Measurements from ENCODE around the gene FMN1. TPM values are rescaled to one million over a fixed set of nuclear protein-coding genes. Genes with fewer than 3 reads are reported as not detected.

The FMN1 gene
- total and polyA plus RNA-seq, 10 of the 15 experiments (the other 5 are each of a cell fraction or from before 2014, with no cell fraction given): 0.05 to 0.16 (median 0.08) TPM; not detected in 4

DNA sequence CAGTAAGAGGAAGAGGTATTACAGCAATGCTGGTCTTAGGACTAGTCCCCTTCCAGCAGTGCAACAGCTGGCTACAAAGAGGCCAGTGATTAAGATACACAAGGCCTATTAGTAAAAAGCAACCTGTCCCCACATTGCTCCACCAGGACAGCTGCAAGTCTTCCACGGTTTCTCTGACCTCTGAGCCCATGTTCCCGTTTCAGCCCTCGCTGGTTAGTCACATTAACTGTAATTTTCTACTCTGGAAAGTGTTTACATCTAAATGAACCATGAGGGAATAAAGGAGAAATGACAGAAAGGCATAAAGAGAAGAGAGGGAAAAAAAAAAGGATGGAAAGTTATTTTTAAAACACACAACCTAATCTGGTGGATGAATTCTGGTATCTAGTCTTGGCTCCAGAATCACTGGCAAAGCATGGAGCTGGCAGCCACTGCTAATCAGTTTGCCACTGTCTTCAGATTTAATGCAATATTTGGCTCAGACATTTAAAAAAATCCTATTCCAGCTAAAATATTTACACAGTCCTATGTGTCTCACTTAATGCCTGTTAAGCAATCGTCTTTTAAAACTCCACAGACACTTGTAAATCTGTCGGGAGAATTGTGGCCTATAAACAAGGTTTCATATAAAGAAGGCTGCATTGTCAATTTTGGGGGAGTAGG lies 321.8 kb downstream of the FMN1 start:
- RAD21 ChIA-PET (ENCODE audit: unreplicated experiment): interaction anchor here (1.4 kb wide), 1 partner anchor 27 kb away, joined by 3 read pairs; no protein-coding TSS in a partner anchor
- TF ChIP-seq NR2C2 (IDR thresholded peaks at IDR 0.05; ENCODE audit: borderline replicate concordance, control insufficient read depth, insufficient read length, low read depth) (no peak), ESRRA (IDR thresholded peaks at IDR 0.05; ENCODE audit: low read length) (no peak), ZNF384 (IDR thresholded peaks at IDR 0.05; ENCODE audit: borderline replicate concordance, low read depth, low read length) (no peak), KLF5 (IDR thresholded peaks at IDR 0.05; ENCODE audit: partially characterized antibody) (no peak), IRF4 (IDR thresholded peaks at IDR 0.05; ENCODE audit: low read depth, low read length) (no peak), EED (IDR thresholded peaks at IDR 0.05; ENCODE audit: low read depth) (no peak)
- TF ChIP-seq, protein P1, sequence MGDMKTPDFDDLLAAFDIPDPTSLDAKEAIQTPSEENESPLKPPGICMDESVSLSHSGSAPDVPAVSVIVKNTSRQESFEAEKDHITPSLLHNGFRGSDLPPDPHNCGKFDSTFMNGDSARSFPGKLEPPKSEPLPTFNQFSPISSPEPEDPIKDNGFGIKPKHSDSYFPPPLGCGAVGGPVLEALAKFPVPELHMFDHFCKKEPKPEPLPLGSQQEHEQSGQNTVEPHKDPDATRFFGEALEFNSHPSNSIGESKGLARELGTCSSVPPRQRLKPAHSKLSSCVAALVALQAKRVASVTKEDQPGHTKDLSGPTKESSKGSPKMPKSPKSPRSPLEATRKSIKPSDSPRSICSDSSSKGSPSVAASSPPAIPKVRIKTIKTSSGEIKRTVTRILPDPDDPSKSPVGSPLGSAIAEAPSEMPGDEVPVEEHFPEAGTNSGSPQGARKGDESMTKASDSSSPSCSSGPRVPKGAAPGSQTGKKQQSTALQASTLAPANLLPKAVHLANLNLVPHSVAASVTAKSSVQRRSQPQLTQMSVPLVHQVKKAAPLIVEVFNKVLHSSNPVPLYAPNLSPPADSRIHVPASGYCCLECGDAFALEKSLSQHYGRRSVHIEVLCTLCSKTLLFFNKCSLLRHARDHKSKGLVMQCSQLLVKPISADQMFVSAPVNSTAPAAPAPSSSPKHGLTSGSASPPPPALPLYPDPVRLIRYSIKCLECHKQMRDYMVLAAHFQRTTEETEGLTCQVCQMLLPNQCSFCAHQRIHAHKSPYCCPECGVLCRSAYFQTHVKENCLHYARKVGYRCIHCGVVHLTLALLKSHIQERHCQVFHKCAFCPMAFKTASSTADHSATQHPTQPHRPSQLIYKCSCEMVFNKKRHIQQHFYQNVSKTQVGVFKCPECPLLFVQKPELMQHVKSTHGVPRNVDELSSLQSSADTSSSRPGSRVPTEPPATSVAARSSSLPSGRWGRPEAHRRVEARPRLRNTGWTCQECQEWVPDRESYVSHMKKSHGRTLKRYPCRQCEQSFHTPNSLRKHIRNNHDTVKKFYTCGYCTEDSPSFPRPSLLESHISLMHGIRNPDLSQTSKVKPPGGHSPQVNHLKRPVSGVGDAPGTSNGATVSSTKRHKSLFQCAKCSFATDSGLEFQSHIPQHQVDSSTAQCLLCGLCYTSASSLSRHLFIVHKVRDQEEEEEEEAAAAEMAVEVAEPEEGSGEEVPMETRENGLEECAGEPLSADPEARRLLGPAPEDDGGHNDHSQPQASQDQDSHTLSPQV (IDR thresholded peaks at IDR 0.05): no peak
- TF ChIP-seq, protein P2, sequence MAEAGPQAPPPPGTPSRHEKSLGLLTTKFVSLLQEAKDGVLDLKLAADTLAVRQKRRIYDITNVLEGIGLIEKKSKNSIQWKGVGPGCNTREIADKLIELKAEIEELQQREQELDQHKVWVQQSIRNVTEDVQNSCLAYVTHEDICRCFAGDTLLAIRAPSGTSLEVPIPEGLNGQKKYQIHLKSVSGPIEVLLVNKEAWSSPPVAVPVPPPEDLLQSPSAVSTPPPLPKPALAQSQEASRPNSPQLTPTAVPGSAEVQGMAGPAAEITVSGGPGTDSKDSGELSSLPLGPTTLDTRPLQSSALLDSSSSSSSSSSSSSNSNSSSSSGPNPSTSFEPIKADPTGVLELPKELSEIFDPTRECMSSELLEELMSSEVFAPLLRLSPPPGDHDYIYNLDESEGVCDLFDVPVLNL (IDR thresholded peaks at IDR 0.05; ENCODE audit: low read depth, low read length): no peak
- TF ChIP-seq, protein P3, sequence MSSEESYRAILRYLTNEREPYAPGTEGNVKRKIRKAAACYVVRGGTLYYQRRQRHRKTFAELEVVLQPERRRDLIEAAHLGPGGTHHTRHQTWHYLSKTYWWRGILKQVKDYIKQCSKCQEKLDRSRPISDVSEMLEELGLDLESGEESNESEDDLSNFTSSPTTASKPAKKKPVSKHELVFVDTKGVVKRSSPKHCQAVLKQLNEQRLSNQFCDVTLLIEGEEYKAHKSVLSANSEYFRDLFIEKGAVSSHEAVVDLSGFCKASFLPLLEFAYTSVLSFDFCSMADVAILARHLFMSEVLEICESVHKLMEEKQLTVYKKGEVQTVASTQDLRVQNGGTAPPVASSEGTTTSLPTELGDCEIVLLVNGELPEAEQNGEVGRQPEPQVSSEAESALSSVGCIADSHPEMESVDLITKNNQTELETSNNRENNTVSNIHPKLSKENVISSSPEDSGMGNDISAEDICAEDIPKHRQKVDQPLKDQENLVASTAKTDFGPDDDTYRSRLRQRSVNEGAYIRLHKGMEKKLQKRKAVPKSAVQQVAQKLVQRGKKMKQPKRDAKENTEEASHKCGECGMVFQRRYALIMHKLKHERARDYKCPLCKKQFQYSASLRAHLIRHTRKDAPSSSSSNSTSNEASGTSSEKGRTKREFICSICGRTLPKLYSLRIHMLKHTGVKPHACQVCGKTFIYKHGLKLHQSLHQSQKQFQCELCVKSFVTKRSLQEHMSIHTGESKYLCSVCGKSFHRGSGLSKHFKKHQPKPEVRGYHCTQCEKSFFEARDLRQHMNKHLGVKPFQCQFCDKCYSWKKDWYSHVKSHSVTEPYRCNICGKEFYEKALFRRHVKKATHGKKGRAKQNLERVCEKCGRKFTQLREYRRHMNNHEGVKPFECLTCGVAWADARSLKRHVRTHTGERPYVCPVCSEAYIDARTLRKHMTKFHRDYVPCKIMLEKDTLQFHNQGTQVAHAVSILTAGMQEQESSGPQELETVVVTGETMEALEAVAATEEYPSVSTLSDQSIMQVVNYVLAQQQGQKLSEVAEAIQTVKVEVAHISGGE (CRISPR knock-in tag; IDR thresholded peaks at IDR 0.05): no peak
- TF ChIP-seq, protein P4, sequence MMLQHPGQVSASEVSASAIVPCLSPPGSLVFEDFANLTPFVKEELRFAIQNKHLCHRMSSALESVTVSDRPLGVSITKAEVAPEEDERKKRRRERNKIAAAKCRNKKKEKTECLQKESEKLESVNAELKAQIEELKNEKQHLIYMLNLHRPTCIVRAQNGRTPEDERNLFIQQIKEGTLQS (IDR thresholded peaks at IDR 0.05; ENCODE audit: borderline replicate concordance, extremely low read depth, low read depth, low read length): no peak
- H3K4me2 ChIP-seq (ENCODE audit: control insufficient read depth, insufficient read depth): no peak overlapping the region
- ATAC-seq (no peak), FAIRE-seq (no peak), DNase-seq (ENCODE audit: low read depth, low spot score) (no peak)
- H4K20me1 ChIP-seq (ENCODE audit: control insufficient read depth, insufficient read depth): no peaks in the 10 kb centered on the region
- SMC1A ChIA-PET (ENCODE audit: uncharacterized antibody, unreplicated experiment): interaction anchor here (0.5 to 1.1 kb wide), 2 partner anchors 55 to 77 kb away, joined by 3 read pairs; no protein-coding TSS in a partner anchor
- H3K79me2 ChIP-seq (ENCODE audit: control insufficient read depth, insufficient read depth, low read length): no peaks in the 10 kb centered on the region
- WGBS (ENCODE audit: insufficient coverage, insufficient replicate concordance, low lambda C conversion rate, missing lambda C conversion rate): 54% methylated on average over 5 of the region's 5 CpGs
- no peak overlapping the region for H2AFZ ChIP-seq (ENCODE audit: control insufficient read depth, low read depth, low read length)
- POLR2A ChIA-PET: no interaction called here
- H3K27ac ChIP-seq (ENCODE audit: control insufficient read depth, insufficient read depth): no peak overlapping the region
- H3K36me3 ChIP-seq (ENCODE audit: control insufficient read depth in 2 of 2, insufficient read depth in 2 of 2, low read length in 1 of 2): no peaks in the 10 kb centered on the region
- no peak overlapping the region for H3K9ac ChIP-seq (ENCODE audit: control insufficient read depth, insufficient read depth, low read length)
- intact Hi-C loops (cut with micrococcal nuclease; ENCODE audit: unreplicated experiment) (no loop called here), in situ Hi-C loops (cut with MboI) (no loop called here)
- no peaks in the 10 kb centered on the region for H3K27me3 ChIP-seq (replicated peaks in 1 of 2; ENCODE audit: control insufficient read depth in 2 of 2, insufficient read depth in 2 of 2, low read length in 1 of 2)
- no peaks in the 10 kb centered on the region for H3K9me3 ChIP-seq (replicated peaks; ENCODE audit: control insufficient read depth, insufficient read depth, low read length)
- CTCF ChIA-PET: interaction anchor here (1.3 to 3.9 kb wide), 3 partner anchors 15 to 64 kb away, joined by 3 to 12 read pairs (median 10); no protein-coding TSS in a partner anchor
- peaks cover 3% of the 10 kb centered on the region; the same call in 1 of the 2 replicates for H3K4me1 ChIP-seq (ENCODE audit: control insufficient read depth, insufficient read depth, low read length)
- no peak overlapping the region for H3K4me3 ChIP-seq
- BruUV-seq (replicated peaks): no TSS peak

Measured in GM12878 (cell line).